UCSD-AML1 (cell line): ENCODE results near the gene GZMM.

Experiments
- DNase-seq: peaks from one replicate; lab custom pipeline; 2025; ENCODE audit not compliant: unreplicated experiment; lab: John Stamatoyannopoulos, UW

GZMM gene

GRCh38 chr19:533364-534058, 10.3 kb upstream of the GZMM start:
- DNase-seq: no peak

GRCh38 chr19:534088-534487, 9.8 kb upstream of the GZMM start:
- DNase-seq: no peak

DNA sequence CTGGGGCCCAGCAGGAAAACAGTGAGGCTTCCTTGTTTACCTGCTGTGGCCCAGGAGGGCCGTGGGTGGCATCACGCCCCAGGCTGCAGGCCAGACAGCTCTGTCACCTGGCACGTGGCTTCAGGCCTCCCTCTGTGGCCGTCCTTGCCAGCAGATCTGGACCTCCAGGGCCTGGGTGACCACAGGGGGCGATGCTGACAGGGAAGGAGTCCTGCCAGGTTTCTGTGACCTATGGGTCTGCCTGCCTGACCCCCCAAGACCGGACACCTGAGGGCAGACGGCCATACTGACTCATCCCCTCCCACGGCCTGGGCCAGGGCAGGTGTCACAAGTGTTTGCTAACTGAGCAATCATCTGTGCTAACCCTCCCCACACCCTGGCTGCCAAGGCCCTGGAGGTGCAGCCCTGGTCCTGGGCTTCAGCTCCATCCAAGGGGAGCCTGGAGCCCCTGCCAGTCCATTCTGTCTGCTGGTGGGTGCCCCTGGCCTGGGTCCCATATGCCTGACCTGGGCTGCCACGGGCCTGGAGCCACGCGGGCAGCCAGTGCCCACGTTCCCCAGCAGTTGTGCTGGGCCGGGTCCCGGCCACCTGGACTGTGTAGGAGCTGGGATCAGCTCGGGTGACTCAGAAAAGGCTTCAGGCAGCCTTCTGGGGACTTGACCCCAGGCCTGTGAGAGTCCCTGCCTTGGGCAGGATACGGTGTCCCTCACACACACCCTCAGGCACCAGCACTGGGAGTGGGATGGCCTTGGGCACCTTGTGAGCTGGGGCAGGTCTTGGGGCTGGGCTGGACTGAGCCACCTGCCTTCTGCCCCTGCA, 8.6 kb upstream of the GZMM start:
- DNase-seq: no peak

DNA sequence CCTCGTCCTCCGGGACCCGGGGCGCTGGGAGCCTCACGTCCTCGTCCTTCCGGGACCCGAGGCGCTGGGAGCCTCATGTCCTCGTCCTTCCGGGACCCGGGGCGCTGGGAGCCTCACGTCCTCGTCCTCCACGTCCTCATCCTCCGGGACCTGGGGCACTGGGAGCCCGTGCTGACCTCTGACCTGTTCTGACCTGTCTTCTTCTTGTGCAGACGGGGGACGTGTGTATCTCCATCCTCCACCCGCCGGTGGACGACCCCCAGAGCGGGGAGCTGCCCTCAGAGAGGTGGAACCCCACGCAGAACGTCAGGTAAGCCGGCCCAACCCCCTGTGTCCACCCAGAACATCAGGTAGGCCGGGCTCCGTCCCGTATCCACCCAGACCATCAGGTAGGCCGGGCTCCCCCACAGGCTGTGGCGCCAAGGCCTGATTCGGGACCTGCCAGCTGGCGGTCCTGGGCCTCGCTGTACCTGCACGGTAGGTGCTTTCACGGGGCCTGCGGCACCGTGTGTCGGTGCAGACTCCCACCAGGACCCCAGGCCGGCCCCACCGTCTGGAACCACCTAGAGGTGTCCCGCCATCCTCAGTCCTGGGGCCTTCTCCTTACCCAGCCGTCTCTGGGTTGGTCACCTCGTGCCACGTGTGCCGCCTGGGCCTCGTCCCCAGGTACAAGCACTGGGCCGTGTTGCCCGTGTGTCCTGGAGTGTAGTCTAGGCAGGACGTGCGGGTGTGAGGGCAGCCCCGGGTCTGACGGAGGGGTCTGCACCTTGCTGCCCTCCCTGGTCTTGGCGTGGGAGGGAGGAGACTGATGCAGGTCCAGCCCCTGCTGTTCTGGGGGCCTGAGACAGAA, 7.6 kb upstream of the GZMM start:
- no peak for DNase-seq

DNA sequence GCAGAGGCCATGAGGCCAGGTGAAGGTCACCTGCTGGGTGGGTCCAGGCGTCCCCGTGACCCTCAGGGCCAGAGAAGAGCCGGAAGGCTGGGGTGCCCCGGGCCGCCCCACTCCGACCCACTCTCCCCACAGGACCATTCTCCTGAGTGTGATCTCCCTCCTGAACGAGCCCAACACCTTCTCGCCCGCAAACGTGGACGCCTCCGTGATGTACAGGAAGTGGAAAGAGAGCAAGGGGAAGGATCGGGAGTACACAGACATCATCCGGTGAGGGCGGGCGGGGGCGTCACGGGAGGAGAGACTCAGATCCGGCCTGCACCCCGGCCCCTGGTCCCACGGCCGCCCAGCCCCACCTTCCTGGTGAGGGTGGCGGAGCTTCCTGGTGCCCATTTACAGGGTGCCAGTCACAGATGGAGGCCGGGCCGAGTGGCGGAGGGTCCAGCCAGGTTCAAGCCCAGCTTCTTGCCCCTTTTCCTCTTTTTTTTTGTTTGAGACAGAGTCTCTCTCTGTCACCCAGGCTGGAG, 6.9 kb upstream of the GZMM start:
- no peak for DNase-seq

GRCh38 chr19:538641-539428, 5.0 kb upstream of the GZMM start:
- no peak for DNase-seq

GRCh38 chr19:539429-540030, 4.3 kb upstream of the GZMM start:
- DNase-seq: no peak

- no peak for DNase-seq
Observed at GRCh38 chr19:540867-541637, 2.8 kb upstream of the GZMM start.

- no peak for DNase-seq
Observed at GRCh38 chr19:541699-542098, 2.2 kb upstream of the GZMM start.

DNA sequence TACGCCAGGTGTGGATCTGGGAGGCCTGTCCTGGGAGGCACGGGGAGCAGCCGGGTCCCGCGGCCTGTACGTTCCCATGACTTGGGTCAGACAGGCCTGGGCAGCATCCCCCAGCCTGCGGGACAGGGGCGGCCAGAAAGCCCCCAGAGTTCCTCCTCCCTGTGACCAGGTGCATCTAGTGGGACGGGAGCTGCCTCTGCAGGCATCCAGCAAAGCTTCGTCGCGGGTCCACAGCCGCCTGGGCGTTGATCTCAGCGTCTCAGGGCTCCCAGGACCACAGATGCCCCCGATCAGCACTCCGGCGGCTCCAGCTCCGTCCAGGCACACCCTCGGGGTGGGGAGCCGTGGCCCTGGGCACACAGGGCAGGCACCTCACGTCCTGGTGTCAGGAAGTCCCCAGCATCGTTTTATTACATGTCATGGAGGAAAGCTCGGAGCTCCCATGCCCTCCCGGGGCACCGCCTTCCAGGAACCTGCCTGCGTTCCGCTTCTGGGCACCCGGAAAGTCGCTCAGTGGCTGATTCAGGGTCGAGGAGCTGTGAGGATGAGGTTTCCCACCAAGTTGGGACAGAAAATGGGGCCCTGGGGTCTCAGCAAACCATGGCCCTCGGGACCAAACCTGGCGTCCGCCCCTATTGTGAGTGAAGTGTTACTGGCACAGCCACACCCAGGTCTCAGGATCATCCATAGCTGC, 1.5 kb upstream of the GZMM start:
- DNase-seq: no peak

DNA sequence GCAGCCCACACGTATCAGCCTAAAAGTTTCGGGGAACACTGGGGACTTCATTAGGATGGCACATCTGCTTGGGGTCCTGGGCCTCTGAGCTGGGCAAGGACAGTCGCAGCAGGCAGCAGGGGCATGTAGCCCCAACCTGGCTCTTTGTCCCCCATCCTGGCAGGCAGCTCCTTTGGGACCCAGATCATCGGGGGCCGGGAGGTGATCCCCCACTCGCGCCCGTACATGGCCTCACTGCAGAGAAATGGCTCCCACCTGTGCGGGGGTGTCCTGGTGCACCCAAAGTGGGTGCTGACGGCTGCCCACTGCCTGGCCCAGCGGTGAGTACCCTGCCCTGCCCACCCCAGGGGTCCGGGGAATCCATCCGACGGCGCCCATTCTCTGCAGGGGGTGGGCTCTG, 3.3 kb downstream of the GZMM start:
- DNase-seq: no peak

- DNase-seq: no peak
Observed at GRCh38 chr19:547836-548720, 4.2 kb downstream of the GZMM start.

DNA sequence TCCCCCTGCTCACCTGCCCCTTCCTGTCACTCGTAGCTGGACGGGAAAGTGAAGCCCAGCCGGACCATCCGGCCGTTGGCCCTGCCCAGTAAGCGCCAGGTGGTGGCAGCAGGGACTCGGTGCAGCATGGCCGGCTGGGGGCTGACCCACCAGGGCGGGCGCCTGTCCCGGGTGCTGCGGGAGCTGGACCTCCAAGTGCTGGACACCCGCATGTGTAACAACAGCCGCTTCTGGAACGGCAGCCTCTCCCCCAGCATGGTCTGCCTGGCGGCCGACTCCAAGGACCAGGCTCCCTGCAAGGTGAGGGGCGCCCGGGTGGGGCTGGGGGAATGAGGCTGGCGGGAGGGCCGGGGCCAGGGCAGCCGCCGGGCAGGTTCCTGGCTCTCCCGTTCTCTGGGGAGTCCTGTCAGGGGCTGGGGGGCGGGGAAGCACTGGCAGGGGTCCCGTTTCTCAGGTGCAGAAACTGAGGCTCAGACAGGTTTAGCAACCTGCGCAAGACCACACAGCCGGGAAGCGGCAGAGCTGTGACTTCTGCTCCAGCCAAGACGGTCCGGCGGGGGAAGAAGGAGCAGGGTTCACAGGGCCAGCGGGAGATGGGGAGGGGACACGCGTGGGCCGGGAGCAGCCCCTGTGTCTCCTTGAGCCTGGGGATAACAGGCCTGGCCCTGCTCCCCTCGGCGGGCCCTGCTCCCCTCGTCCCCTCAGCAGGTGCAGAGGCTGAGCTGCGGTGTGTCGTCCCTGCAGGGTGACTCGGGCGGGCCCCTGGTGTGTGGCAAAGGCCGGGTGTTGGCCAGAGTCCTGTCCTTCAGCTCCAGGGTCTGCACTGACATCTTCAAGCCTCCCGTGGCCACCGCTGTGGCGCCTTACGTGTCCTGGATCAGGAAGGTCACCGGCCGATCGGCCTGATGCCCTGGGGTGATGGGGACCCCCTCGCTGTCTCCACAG, 5.3 kb downstream of the GZMM start:
- no peak for DNase-seq

DNA sequence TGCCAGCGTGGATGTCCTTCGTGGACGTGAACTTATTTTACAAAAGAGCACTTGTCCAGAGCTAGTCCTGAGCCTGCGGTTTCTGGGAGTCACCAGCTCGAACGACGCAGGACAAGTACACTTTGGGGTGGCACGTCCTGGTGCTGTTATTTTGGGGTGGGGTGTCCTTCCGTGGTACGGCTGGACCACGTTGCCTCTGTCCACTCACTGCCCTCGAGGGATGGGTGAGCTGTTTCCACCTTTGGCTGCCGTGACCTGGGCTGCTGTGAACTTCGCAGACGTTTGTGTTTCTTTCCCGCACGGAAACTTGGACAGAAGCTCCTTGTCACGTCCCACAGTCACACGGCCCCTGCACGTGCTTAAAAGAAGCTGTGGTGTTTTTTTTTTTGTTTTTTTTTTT, 11.0 kb downstream of the GZMM start:
- DNase-seq: no peak

DNA sequence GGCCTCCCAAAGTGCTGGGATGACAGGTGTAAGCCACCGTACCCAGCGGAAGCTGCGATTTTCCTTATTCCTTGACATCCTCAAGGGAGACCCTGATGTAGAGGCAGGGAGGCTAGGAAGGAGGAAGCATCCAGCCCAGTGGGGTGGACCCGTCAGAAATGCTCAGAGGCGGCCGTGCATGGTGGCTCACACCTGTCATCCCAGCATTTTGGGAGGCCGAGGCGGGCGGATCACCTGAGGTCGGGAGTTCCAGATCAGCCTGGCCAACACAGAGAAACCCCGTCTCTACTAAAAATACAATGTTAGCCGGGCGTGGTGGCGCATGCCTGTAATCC, 11.6 kb downstream of the GZMM start:
- no peak for DNase-seq

GRCh38 chr19:556611-557382, 12.9 kb downstream of the GZMM start:
- no peak for DNase-seq
